ENCODE measurements around the gene CHD9. TPM values are rescaled to one million over a fixed set of nuclear protein-coding genes. Genes with fewer than 3 reads are reported as not detected.
A peak's percentile ranks its signal among the peaks of the same experiment; 100 is the strongest.

Gene CHD9
- total RNA-seq, 1 donor from 2014 or later: 119 TPM

DNA sequence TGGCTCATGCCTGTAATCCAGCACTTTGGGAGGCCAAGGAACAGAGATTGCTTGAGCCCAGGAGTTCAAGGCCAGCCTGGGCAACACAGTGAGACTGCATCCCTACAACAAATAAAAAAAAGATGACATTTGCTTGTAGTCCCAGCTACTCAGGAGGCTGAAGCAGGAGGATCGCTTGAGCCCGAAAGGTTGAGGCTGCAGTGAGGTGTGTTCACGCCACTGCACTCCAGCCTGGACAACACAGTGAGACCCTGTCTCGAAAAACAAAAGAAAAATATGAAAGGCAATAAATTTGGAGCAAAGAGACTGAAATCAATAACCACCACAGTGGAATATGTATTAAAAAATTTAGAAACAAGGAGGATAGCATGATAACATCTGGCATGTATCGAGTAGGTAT, 235.7 kb downstream of the CHD9 start:
- DNase-seq (ENCODE audit: low spot score in 2 of 2, unreplicated experiment in 2 of 2): no peak
- H3K4me1 Mint-ChIP-seq: no peaks in the 10 kb centered on the region
- H3K27ac Mint-ChIP-seq: no peak overlapping the region
- peaks cover 55% of the 10 kb centered on the region for H3K36me3 Mint-ChIP-seq
- H3K4me3 Mint-ChIP-seq: no peak overlapping the region
- no peaks in the 10 kb centered on the region for H3K27me3 Mint-ChIP-seq (ENCODE audit: low read depth)
- no peaks in the 10 kb centered on the region for H3K9me3 Mint-ChIP-seq
- TF ChIP-seq, protein P1, sequence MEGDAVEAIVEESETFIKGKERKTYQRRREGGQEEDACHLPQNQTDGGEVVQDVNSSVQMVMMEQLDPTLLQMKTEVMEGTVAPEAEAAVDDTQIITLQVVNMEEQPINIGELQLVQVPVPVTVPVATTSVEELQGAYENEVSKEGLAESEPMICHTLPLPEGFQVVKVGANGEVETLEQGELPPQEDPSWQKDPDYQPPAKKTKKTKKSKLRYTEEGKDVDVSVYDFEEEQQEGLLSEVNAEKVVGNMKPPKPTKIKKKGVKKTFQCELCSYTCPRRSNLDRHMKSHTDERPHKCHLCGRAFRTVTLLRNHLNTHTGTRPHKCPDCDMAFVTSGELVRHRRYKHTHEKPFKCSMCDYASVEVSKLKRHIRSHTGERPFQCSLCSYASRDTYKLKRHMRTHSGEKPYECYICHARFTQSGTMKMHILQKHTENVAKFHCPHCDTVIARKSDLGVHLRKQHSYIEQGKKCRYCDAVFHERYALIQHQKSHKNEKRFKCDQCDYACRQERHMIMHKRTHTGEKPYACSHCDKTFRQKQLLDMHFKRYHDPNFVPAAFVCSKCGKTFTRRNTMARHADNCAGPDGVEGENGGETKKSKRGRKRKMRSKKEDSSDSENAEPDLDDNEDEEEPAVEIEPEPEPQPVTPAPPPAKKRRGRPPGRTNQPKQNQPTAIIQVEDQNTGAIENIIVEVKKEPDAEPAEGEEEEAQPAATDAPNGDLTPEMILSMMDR (IDR thresholded peaks at IDR 0.05; ENCODE audit: unreplicated experiment): no peak

DNA sequence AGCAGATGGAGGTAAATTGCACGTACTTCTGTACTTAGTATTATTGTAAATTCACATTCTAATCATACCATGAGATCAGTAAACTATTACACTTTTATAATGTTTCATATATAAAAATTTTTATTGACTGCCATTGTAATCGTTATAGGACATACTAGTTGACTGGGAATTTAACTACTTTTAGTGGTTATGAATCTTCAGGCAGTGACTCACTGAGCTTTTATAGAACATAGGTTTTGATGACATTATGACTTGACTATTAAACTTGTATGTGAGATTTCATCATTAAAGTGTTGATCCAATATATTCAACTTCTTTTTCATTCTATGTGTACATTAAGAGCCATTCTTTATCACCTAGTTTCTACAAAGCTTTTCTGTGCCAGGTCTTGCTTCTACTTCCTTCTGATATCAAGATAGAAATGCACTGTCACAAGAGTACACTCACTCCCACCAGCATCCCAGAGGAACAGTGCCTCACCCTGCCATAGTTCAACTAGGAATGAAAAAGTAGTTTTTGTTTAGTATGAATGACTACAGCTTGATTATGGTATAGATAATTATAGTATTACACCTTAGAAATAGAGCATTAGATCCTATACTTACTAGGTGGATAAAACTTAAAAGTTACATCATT, 237.1 kb downstream of the CHD9 start:
- Mint-ChIP-seq H3K36me3 (peaks cover 56% of the 10 kb centered on the region), H3K9me3 (no peaks in the 10 kb centered on the region), H3K27ac (no peak overlapping the region), H3K4me1 (no peaks in the 10 kb centered on the region), H3K4me3 (no peak overlapping the region), H3K27me3 (ENCODE audit: low read depth) (no peaks in the 10 kb centered on the region)
- no peak for DNase-seq (ENCODE audit: low spot score in 2 of 2, unreplicated experiment in 2 of 2)
- TF ChIP-seq, protein P1 (IDR thresholded peaks at IDR 0.05; ENCODE audit: unreplicated experiment): no peak

DNA sequence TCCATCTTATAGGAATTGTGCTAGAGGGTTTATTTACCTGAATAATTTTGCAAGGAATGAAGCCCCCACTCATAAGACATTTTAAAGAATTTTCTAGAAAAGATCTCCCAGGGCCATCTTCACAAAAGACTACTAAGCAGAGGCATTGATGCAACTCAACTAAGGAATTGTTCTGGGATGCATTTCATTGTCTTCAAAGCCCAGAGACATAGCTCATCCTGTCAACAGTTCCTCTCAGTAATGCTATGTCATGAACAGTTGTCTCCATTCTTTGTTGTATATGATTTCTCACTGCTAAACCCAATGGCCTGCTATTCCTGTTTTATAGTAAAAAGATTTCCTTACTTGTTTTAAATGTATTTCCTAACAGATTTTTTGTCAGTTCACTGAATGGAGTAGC, 242.7 kb downstream of the CHD9 start:
- Mint-ChIP-seq H3K36me3 (peaks cover 60% of the 10 kb centered on the region), H3K27me3 (ENCODE audit: low read depth) (no peaks in the 10 kb centered on the region), H3K4me3 (no peak overlapping the region), H3K4me1 (no peaks in the 10 kb centered on the region), H3K9me3 (no peaks in the 10 kb centered on the region), H3K27ac (no peak overlapping the region)
- no peak for DNase-seq (ENCODE audit: low spot score in 2 of 2, unreplicated experiment in 2 of 2)
- TF ChIP-seq, protein P1 (IDR thresholded peaks at IDR 0.05; ENCODE audit: unreplicated experiment): no peak

DNA sequence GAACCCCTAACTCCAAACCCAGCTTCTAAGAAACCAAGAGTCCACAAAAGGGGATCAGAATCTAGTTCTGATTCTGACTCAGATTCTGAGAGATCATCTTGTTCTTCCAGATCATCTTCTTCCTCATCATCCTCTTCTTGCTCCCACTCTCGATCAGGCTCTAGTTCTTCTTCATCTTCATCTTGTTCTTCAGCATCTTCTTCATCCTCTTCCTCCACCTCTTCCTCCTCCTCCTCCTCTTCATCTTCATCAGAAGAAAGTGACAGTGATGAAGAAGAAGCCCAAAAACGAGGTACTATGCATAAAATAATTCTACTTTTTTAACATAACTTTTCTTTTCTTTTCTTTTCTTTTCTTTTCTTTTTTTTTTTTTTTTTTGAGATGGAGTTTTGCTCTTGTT, 249.5 kb downstream of the CHD9 start:
- H3K4me3 Mint-ChIP-seq: no peak overlapping the region
- H3K9me3 Mint-ChIP-seq: no peaks in the 10 kb centered on the region
- H3K27ac Mint-ChIP-seq: no peak overlapping the region
- peaks cover 42% of the 10 kb centered on the region for H3K36me3 Mint-ChIP-seq
- TF ChIP-seq, protein P1 (IDR thresholded peaks at IDR 0.05; ENCODE audit: unreplicated experiment): no peak
- DNase-seq (ENCODE audit: low spot score in 2 of 2, unreplicated experiment in 2 of 2): no peak
- H3K27me3 Mint-ChIP-seq (ENCODE audit: low read depth): no peaks in the 10 kb centered on the region
- no peaks in the 10 kb centered on the region for H3K4me1 Mint-ChIP-seq

DNA sequence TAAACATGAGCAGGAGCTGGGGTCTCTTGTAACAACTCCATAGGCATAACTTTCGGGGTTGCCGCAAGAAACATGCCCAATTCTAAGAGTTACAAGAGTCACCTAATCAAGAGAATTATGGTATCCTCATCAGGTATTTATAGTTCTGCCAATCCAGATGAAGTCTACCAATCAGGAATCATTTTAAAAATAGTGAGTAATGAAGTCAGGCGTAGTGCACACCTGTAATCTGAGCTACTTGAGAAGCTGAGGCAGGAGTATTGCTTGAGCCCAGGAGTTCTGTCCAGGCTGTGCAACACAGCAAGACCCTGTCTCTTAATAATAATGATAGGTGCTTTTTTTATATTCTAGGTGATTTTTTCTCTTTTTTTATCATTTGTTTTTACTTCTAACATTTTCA, 251.0 kb downstream of the CHD9 start:
- peak overlapping the region; percentile 53 for H3K27ac Mint-ChIP-seq

More for the DNA sequence above, 251.0 kb downstream of the CHD9 start:
- TF ChIP-seq, protein P1 (IDR thresholded peaks at IDR 0.05; ENCODE audit: unreplicated experiment): no peak
- no peak for DNase-seq (ENCODE audit: low spot score in 2 of 2, unreplicated experiment in 2 of 2)
- Mint-ChIP-seq H3K9me3 (no peaks in the 10 kb centered on the region), H3K4me3 (no peak overlapping the region), H3K36me3 (peaks cover 42% of the 10 kb centered on the region), H3K27me3 (ENCODE audit: low read depth) (no peaks in the 10 kb centered on the region), H3K4me1 (no peaks in the 10 kb centered on the region)

Data from mesothelial cell of epicardium (in vitro differentiated cells).